IPS-NIHi7 (cell line): ENCODE results near the gene RRP1B.
A peak's percentile ranks its signal among the peaks of the same experiment; 100 is the strongest.

Experiments used
- DNase-seq: peaks from one replicate; pipeline ENCODE4 v3.0.0; 2012; ENCODE audit warnings: mixed read lengths; ENCODE audit errors: extremely low spot score

Gene RRP1B

DNA sequence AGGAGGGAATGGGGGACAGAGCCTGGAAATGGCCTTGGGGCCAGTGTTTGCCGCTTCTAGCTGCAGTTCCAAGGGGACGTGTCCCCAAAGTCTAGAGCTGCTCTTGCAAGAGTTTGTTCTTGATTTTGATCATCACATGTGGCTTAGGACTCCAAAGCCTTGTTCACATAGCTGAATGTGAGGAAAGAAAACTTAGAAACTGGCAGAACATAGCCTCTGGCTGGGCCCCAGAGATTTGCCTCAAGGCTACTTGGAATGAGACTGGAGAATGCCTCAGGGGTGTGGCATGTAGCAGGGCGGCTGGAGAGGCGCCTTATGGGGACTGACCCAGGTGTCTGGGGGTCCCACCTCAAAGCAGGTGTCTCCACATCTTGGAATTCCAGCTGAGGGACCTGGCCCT is 61.8 kb downstream of the RRP1B start:
- no peak for DNase-seq

DNA sequence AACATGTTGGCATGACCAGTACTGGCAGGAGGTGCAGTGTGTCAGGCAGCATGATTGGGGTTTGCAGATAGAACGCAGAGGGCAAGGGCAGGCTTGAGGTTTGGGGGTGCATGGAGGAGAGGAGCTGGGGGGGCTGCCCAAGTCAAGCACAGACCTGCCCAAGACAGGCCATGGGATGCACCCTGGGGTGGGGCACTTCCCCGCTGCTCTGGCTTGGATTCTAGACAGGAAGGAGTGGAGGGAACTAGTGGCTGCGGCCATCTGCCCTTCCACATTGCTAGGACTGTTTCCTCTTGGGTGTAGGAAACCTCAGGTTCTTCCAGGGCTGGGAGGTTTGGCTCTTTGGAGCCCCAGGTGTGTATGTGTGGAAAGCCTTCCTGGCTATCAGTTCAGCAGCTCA is 62.6 kb downstream of the RRP1B start:
- no peak for DNase-seq

DNA sequence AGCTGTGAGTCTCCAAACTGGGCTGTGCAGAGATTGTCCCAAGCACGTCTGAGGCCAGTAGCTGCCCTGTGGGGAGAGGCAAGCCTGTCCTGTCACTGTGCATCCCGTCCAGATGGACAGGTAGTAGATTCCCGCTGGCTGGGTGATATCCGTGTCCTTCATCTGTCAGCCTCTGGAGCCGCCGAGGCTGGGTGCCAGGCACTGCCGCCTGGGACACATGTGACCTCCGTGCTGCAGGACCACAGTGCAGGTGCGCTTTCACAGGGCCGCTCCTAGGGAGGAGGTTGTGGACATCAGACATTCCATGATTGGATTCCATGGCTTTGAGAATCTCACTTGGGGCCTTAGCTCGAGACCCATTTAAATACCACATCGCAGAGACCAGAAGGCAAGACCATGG is 64.3 kb downstream of the RRP1B start:
- no peak for DNase-seq

GRCh38 chr21:43726686-43727518 is 67.5 kb downstream of the RRP1B start:
- no peak for DNase-seq

DNA sequence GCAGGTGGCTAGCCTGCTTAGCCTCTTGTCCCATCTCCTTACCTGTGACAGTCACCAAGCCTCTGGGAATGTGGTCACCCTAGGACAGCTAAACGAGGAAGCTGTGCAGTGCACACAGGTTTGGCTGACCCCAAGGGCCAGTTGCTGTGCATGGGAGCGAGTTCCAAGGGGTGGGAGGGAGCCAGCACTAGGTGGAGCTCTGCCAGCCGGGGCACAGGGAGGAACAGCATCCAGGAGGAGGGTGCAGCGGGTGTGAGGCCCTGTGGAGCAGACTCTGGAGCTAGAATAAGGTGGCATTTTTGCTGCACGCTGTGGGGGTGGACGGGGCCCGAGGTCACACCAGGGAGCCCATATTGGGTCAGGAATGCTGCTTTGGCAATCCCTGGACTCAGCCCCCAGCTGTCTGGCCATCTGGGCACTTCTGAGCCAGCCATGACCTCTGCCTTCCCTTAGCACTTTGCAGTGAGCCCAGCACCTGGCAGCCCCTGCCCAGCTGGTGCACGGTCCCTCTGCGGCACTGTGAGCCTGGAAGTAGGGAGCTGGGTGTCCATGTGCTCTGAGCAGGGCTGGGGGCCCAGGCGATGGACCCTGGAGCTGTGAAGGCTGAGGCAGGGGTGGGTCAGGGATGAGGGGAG is 68.3 kb downstream of the RRP1B start:
- DNase-seq: no peak

DNA sequence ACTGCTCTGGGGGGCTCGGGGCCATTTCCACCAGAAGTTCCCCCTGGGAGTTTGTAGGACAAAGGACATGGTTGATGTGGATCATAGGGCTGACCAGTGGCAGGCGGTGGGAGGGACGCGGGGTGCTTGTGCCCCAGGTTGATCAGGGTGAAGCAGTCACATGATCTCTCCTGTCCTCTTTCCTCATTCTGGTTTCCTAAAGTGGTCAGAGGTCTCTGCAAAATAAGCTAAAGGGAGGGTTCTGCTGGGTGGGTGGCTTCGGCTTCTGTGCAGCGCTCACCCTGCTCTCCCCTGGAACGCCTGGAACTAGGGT is 68.8 kb downstream of the RRP1B start:
- DNase-seq: no peak

- peak; percentile 87 for DNase-seq
Measured at GRCh38 chr21:43728467-43729390, 69.4 kb downstream of the RRP1B start.

GRCh38 chr21:43731476-43731875 is 72.1 kb downstream of the RRP1B start:
- no peak for DNase-seq

GRCh38 chr21:43731891-43732711 is 72.7 kb downstream of the RRP1B start:
- DNase-seq: no peak

DNA sequence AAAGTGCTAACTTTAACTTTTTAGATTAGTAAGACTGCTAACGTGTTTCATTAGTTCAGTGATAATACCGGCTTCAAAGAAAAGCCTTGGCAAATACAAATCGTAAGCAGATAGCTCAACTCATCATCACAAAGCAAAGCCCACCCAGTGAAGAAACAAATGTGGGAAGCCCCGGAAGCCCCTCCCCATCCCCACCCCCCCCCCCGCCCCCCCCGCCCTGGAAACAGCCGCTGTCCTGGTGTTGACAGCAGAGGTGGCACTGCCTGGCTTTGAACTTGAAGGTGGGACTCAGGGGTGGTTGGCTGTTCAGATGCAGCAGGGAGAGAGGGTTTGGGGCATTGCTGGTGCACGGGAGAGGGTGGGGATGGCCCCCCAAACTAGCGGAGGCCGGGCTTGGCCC is 73.7 kb downstream of the RRP1B start:
- DNase-seq: no peak

DNA sequence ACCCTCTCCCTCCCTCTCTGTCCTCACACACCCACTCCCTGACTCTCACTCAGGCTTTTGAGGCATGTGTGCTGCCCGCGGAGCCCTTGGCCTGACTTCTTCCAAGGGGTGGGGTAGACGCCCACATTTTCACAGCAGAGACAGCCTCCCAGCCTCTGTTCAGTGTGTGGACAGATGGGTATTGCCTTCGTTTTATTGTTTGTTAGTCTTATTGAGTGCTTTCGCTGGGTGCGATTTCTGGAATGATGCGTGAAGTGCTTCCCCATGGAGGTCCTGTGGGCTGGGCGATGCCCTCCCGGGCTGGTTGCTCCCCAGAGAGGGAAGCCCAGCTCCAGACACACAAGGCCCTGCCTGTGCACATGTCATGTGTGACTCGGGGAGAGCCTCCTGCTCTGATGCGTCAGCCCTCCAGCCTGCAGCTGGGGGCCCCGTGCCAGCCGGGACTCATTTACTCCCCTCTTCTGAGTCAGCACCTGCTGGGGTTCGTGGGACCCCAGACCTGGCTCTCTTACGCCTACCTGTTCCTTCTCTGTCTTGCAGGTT is 74.2 kb downstream of the RRP1B start:
- DNase-seq: no peak

- no peak for DNase-seq
Measured at GRCh38 chr21:43734131-43734927, 75.0 kb downstream of the RRP1B start.

GRCh38 chr21:43734928-43735229 is 75.5 kb downstream of the RRP1B start:
- DNase-seq: no peak

- DNase-seq: no peak
Measured at GRCh38 chr21:43735236-43736091, 76.1 kb downstream of the RRP1B start.

- DNase-seq: no peak
Measured at GRCh38 chr21:43736224-43736883, 77.0 kb downstream of the RRP1B start.

- no peak for DNase-seq
Measured at GRCh38 chr21:43737158-43737950, 78.0 kb downstream of the RRP1B start.

DNA sequence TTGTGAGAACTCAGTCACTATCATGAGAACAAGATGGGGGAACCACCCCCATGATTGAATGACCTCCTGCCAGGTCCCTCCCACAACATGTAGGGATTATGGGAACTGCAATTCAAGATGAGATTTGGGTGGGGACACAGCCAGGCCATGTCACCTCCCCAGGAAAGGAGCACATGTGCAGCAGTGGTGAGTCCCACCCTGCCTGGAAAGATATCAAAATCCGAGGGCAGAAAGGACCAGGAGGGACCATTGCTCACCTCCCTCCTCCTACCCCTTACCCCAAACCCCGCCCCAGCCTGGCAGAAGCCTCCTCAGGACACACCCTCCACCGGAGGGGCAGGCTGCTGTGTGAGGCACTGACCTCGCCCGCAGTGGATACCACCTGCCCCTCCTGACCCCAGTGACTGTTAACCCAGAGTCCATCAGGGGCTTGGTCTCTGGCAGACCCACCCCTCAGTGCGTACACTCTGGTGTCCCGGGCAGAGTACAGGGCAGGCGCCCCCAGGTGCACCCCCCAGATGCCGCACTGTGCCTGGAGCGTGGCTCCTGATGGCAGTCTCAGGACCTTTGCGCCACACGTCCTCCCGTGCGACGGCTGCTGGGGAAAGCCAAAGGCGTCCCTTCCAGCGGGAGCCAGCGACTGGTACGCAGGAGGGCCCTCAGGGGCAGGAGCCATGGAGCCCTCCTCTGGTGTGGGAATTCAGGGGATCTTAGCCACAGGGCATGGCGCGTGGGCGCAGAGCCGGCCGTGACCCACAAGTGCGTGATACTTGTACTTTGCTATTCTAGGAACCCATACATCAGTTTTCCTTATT is 80.5 kb downstream of the RRP1B start:
- peak; percentile 51 for DNase-seq
